Activated CD4-positive, CD25-positive, alpha-beta regulatory T cell treated with anti-CD3 and anti-CD28 coated beads, Interleukin-2, amount 50 U/mL, for 24 hours (primary cell): Measurements from ENCODE around the gene DMD.
"Not testable (repeated sequence)": the region's sequence is repeated elsewhere in the genome, so short reads cannot be mapped to it uniquely, and the experiment has no call there.

Experiments used
- ATAC-seq, 2 donors: fragments of 150-1000 bp; cut with Tn5 transposase; one replicate each; pipeline ENCODE4 v1.10.0; 2021; ENCODE audit warnings: mild to moderate bottlenecking in 1 of 2, moderate library complexity in 1 of 2

DMD gene

DNA sequence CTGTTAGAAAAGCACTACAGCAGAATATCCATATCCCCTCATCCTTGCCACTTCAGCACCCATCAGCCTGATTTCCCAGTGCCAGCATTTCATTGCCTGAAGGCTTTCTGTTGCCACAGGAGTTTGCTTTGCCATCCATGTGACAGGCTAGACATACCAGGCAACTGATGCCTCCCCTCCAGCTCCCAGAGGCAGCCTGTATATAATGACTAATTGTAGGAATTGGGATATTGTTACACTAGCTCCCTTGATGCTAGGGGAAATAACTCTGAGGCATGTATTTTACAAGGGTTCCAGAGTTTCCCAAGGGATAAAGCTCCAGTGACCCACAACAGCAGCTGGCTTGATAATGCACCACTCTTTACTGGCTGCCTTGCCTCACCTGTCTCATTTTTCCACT is 1531.5 kb downstream of the DMD start:
- ATAC-seq, result no peak

DNA sequence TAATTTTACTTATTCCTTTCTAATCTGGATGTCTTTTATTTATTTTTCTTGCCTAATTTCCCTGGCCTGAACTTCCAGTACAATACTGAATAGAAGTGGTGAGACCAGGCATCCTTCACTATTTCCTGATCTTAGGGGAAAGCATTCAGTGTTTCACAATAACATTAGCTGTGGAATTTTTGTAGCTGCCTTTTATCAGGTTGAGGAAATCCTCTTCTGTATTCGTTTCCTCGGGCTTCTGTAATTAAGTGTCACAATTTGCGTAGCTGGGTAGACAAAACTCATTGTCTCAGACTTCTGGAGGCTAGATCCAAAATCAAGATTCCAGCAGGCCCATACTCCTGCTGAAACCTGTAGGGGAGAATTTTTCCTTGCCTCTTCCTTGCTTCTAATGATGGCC is 1541.1 kb downstream of the DMD start:
- ATAC-seq, result no peak

DNA sequence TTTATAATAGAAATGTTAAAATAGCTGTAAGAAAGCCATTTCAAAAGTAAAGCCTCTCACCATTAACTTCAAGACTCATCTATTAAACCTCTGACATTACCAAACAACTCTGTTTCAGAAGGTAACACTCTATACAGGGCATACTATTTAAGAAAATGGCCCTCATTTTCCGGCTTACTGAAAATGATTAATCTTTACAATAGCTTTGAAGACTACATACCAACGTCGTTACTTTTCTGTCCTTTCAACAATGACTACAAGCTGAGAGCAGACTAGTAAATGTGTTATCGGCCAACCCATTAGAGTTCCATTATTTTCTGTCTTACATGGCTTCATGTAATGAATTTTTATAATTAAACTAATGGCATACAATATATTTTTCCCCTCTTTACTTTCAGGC is 1545.9 kb downstream of the DMD start:
- no peak for ATAC-seq

DNA sequence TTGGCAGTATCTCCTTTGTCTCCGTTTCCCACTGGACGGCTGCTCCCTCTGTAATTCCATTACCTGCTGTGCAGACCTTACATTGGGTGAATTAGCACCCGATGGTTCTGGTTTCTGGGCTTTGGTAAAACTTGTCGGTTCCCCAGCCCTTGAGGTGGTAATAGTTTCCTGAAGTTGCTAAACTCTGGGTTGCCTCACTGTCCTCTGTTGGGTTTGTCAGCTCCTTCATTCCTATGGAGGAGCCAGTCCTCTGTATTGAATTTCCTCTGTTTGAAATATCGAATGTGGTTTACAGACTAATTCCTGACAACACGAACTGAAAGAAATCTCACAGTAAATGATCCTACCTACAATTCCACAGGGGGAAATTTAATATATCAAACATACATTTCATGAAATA is 1548.2 kb downstream of the DMD start:
- ATAC-seq, result no peak

DNA sequence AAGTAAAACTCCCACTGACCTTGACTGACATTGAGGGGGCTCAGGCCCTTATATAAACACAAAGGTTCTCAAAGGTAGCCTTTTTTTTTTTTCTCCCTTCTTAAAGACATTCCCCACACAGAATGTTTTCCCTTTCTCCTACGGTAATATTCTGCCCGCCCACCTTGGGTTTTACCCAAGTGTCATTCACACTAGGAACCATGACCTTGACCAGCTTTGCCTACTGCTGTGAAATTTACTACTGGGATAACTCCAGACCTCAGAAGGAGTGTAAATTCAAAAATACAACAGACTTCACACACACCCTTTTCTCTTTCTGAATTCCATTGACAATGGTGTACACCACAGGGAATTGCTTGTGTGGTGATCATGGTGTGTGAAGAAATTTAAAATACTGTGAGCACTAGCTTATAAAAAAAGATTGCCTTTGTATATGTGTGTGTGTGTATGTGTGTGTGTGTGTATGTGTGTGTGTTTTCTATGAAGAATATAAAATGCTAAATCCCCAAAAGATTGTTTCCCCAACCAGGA is 1550.0 kb downstream of the DMD start:
- ATAC-seq, result no peak

DNA sequence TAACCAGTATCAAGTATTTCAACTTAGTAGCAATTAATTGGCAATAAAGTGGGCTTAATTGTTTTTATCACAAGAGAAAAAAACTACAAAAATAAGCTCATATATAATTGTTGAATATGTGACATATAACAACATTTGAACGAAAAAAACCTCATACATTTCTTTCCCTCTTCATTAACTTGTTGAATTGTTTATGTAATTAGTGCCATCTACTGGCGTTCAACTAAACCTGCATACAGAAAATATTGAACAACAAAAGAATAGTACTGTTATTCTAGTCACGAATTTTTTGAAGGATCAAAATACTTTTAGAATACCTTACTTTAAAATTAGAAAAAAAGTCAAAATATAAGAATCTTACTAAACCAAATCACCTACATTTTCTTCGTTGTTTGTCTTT is 1553.0 kb downstream of the DMD start:
- no peak for ATAC-seq

DNA sequence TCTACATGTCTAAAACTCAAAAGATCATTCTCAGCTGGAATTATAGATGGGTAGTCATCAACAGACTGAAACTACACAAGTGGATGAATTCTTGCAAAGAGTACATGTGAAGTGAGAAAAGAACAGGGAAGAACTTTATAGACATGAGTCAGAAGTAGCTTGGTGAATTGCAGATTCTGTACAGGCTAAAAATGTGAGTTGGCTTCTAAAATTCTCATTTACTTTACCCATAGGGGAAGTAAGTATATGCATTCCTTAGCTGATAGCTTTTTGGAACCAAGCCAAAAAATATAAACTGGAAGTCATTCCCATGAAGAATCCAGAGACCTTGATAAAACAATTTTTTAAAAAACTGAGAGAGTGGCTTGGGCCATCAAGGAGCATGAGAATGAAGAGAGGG is 1555.3 kb downstream of the DMD start:
- no peak for ATAC-seq

DNA sequence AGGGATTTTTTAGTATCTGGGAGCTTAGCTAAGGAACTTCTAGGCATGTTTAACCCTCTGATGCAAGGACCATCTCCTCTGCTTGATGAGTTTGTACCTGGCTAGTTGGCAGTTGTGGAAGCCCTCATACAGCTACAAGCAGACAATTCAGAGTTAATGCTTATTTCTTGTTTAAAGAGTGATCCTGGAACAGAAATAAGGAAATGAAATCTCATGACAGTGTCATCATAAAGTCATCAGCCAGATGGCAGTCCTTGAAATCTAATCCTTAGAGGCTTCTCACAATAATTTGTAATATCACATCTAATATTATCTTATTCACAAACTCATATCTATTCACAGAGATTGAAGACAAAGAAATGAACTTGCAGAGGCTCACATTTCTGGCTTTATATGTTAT is 1557.9 kb downstream of the DMD start:
- ATAC-seq, result no peak

DNA sequence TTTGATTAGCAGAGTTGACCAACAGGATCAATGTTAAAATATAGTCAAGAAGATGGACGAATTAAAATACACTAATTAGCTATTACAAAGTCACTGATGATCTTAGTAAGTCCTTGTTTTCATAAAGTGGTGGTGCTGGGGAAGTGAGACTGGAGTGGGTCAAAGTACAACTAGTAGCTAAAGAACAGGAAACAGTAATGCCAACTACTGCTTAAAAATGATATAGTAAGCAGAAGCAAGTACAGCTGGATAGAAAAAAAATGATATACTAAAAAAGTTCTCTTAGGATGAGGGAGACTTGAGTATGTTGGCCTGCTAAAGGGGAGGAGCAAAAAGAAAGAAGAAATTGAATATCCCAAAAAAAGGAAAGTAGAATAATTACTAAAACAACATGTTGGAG is 1558.7 kb downstream of the DMD start:
- ATAC-seq, result no peak

DNA sequence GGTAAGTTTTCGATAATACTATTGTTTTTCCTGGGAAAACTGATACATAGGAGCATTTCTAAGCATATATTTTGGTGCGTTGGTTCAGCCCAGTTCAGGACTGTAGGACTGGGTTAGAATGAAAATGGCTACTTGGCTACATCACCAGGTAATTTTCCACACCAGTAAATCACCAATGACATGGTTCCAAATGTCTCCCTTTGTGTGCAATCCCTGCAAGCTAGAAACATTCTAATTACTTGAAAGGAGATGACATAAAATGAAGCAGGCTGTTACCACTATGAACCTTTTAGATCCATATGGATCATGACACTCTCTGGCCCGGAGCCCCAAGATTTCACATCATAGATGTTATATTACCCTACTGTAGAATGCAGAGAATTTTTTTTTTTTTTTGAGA is 1562.1 kb downstream of the DMD start:
- ATAC-seq, result no peak

DNA sequence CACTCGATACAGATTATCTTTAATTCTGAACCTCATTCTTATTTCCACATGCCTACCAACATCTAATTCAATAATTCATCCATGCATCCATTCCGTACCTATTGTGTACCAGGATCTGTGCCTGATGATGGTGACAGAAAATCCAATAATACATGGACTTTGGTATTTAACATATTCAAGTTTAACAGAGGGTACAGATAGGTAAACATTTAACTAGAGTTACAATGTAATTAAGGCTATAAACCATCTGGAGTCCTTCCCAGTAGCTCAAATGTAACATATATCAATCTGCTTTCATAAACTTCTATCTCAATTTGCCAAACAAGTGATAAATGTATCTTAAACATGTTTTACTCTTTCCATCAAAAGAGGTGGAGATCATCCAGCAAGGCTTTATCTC is 1578.0 kb downstream of the DMD start:
- no peak for ATAC-seq

DNA sequence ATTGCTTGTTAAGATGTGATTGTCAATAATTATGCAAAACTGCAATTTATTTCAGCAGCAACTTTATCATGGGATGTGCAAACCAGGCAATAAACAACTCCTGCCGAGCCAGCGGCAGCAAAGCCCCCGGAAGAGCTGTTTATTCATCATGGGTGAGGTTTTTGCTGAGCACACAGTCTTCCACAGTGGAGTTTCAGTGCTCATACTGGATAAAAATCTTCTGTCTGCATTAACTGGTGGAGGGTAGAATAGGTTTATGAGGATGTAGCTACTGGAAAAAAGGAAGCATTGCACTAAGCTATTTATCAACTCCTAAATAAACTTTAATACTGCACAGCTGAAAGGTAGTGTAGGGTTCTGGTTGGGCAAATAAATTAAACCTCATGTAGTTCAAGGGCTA is 1582.2 kb downstream of the DMD start:
- ATAC-seq, result no peak

DNA sequence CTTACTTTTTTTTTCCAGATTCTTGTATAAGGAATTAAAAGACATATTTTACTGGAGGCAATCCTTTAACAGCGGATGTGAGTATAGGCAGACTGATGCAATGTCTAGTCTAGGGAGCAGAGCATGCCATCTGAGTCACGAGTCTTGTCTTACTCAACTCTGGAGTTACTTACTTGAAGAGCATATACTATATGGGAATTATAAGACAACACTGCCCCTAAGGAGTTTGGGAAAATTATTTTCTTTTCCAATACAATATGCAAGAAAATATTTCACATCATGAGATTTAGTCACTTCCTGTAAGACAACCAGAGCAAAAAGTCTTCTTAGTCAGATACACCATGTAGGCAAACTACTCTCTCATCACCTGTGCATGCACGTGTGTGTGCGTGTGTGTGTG is 1602.2 kb downstream of the DMD start:
- ATAC-seq, result no peak

DNA sequence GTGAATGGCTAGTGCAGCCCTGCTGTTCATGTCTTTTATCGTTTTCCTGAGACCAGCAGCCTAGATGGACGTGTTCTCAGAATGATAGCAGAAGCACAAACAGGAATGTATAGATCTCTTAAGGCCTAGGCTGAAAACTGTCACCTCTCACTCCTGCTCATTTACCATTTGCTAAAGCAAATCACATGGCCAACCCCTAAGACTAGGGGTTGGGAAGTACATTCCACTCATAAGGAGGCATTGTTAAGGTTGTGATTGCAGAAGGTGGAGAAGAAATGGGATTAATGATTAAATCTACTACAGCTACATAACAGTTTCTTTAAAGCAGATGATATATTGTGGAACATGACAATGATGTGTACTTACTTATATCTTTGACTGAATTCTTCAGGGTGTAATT is 1602.7 kb downstream of the DMD start:
- ATAC-seq, result no peak

DNA sequence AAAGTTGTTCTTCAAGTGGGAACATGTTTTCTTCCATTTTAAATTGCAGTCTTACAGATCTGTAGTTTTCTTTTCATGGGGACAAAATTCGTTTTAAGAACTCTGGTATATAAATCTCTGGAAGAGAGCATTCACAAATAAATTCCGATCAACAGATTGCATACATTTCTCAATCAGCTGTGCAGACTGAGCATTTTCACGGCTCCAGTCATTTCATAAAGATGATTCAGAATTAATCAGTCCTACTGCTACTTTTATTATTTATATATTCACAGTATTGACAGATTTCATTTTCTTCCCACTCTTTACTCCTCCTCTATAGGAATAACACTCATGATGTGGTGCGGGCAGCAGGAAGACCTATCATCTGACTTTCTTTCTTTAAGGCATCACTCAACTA is 1604.6 kb downstream of the DMD start:
- no peak for ATAC-seq

DNA sequence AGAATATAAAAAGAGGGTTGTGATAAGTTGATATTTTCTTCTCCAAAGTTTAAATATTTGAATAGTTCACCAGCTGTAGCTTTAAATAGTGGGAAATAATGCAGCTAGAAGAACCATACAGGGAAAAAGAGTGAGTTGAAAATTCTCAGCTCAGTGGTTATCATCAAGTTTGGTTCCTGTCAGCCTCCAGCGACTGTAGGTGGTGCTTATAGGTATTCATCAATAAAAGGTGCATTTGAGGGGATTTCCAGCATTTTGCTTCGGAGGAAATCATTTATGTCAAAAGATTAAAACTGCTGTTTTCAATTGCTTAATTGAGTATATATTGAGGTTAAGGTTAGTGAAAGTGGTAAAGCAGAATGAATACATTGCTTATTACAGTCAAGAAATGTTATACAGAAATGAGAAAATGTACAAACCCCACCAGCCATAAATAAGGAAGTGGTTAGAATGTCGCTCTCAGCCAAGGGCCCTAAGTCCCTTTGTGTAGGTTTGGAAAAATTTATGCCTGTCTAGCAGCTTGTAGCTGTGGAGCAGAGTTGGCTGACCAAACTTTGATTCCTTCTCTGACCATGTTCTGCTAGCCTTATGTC is 1606.6 kb downstream of the DMD start:
- ATAC-seq, result no peak

DNA sequence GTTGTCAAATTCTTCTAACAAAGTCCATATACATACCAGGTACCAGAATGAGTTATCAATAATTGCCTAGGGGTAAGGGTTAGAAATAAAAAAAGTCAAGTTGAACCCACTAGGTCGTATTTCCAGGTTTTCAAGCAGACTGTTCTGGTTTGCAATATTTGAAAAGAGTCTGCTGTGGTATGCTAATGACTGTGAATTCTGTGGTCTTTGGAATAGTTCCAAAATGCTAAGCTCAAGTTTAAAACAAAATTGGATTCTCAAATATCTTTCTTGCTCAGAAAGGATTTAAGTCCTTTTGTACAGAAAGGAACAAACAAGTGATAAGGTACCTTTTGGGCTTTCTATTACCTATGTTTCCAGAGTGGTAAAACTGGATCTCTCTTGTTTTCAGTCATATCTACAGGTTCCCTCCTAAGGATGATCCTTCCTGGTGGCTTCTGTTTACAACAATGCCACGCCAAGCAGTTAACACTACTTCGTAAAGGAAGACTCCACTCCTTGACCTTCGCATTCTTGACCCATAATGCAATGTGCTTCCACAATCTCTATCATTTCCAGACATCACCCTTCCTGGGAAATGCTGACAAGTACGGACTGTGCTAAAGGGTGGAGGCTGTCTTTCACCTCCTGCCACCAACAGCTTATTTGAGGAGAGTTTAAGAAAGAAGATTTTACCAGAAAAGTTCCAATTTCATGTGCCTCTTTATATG is 1607.8 kb downstream of the DMD start:
- no peak for ATAC-seq

DNA sequence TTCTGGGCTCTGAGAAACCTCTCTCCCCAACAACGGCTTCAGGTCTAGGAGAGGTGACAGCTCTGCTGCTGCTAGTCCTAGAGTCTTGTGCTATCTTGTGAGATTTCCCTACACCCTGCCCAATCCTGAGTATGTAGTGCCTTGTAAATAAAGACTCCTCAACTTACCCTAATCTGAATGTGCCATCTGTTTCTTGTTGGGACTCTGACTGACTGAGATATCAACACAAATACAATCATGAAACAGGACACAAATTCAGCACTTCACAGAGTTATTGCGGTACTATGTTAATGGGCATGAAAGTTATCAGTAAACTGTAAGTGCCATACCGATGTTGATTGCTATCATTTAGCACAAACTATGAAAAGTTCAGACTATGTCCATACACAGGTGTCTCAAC is 1610.5 kb downstream of the DMD start:
- ATAC-seq, result no peak

DNA sequence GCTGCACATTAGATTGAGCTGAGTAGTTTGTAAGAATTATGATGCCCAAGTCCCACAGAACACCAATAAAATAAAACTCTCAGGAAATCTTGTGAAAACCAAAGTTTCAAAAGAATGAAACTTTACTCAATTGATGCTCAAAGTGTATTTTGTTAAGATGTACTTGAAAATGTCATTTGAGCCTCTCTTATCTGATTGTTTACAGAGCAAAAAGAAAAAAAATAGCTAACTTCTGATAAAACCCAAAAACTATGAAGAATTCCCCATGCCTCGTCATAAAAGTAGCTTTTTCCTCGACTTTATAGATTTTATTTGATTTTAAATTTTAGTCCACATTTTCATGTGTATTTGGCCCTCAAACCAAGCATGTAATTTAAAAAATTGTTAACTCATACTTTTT is 1618.0 kb downstream of the DMD start:
- no peak for ATAC-seq

DNA sequence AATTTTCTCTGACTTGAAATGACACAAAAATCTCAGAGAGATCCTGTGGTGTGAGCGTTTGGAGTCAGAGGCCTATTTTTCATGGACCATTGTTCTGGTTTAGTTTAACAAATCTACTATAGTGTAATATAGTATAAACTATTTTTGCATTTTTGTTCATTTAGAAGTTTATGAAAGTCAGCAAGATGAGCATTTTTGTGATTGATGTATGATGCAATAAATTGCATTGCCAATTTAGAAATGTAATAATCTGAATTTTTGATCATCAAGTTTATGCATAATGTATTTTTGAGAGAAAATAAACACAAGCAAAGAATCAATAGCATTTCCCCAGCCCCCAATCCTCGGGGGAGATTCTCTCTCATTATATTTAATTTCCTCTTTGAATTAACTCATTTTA is 1620.0 kb downstream of the DMD start:
- no peak for ATAC-seq

DNA sequence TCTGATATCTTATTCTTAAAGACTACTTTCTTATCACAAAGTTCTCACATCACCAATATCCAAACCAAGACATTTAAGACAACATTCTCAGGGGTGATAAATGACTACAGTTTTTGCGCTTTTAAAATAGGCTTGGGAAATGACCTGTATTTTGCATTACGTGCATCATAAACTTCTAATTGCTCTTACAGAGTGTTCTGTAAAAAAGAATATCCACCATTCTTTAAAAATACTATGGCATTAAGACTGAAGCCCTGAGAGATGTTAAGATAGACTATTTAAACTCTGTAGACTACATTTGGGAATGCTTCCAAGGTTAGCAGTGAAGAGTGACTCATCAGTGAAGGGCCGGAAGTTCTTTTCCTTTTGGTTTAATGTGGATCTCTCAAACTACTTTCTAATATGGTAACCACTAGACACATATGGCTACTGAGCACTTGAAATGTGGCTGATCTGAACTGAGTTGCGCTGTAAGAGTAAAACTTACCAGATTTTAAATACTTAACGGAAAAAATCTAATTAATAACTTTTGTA is 1620.7 kb downstream of the DMD start:
- ATAC-seq, result no peak

DNA sequence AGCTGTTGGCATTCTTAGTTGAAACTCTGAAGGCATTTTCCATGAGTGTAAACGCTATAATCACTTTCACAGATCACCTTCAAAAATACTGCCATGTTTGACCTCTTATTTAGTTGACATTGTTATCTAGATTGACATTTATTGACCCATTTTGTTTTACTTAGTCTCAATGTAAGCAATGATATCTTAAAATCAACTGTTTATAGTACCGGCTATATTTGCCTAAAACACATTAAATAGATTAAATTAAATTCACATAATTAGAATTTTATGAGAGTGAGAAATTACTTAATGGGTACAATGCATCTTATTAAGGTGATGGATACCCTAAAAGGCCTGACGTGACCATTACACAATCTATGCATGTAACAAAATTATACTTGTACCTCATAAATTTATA is 1621.8 kb downstream of the DMD start:
- ATAC-seq, result no peak

DNA sequence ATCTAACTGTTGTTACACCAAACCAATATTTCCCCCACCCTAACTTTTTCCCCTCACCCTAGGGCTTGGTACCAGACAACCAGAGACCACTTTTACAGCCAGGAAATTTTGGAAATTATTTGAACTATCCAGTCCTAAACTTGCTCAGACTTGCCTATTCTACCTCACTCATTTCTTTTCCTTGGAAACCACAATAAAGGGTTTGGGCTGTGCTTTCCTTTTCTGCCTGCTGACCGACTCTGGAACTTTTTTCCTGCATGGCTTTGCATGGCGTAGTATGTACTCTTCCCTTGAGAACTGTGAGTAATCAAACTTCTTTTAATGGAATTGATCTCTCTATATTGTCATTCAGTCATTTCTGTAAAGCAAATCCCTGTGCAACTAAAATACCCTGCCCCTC is 1623.0 kb downstream of the DMD start:
- ATAC-seq, result no peak

DNA sequence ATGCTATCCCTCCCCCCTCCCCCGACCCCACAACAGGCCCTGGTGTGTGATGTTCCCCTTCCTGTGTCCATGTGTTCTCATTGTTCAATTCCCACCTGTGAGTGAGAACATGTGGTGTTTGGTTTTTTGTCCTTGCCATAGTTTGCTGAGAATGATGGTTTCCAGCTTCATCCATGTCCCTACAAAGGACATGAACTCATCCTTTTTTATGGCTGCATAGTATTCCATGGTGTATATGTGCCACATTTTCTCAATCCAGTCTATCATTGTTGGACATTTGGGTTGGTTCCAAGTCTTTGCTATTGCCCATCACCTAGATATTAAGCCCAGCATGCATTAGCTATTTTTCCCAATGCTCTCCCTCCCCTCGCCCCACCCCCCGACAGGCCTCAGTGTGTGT is 1627.5 kb downstream of the DMD start:
- ATAC-seq, result not testable (repeated sequence)

DNA sequence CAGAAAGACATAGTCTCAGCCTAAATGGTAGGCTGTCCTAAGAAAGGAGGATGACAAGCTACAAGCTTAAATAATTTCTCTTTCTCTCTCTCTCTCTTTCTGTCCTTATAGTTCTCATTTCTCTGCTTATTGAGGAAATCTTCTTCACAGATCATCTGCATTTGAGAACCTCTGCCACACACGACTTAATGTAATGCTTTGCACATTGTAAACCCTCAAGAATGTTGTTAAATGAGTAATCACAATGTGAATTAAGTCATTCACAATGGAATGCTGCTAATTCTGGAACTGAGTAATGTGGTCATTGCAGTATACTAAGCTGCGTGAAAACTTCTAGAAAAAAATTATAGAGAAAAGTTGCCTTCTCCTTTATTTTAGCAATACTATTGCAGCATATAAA is 1630.6 kb downstream of the DMD start:
- ATAC-seq, result no peak
